Parathyroid adenoma (tissue), 2 donors: ENCODE data around the gene CIC.

ENCODE experiments used
- H2AFZ ChIP-seq: fragments of 300-600 bp; sonication (generic); one replicate; pipeline ENCODE4 v1.7.0; 2017; ENCODE audit warnings: antibody characterized with exemption, mild to moderate bottlenecking
- H3K27ac ChIP-seq: fragments of 300-600 bp; sonication (generic); one replicate; pipeline ENCODE4 v1.7.0; 2017
- H3K27me3 ChIP-seq: fragments of 300-600 bp; sonication (generic); one replicate; pipeline ENCODE4 v1.7.0; 2017; ENCODE audit warnings: low read length; ENCODE audit not compliant: control insufficient read depth, insufficient read depth
- H3K36me3 ChIP-seq: fragments of 300-600 bp; sonication (generic); one replicate; pipeline ENCODE4 v1.7.0; 2017; ENCODE audit warnings: low read length; ENCODE audit not compliant: control insufficient read depth, insufficient read depth
- H3K4me1 ChIP-seq: fragments of 300-600 bp; sonication (generic); one replicate; pipeline ENCODE4 v1.7.0; 2017; ENCODE audit warnings: control low read depth
- H3K4me2 ChIP-seq: fragments of 300-600 bp; sonication (generic); one replicate; pipeline ENCODE4 v1.7.0; 2017; ENCODE audit warnings: low read length
- H3K4me3 ChIP-seq: fragments of 300-600 bp; sonication (generic); one replicate; pipeline ENCODE4 v1.7.0; 2017; ENCODE audit warnings: low read depth, low read length
- H3K79me2 ChIP-seq: fragments of 300-600 bp; sonication (generic); one replicate; pipeline ENCODE4 v1.7.0; 2017; ENCODE audit warnings: control low read depth
- H3K9ac ChIP-seq: fragments of 300-600 bp; sonication (generic); one replicate; pipeline ENCODE4 v1.7.0; 2017; ENCODE audit warnings: mild to moderate bottlenecking
- H3K9me3 ChIP-seq: fragments of 300-600 bp; sonication (generic); one replicate; pipeline ENCODE4 v1.7.0; 2017; ENCODE audit warnings: low read length; ENCODE audit not compliant: control insufficient read depth
- CTCF ChIP-seq: fragments of 300-600 bp; sonication (generic); IDR thresholded peaks from one replicate; pipeline ENCODE4 v1.7.0; 2017; ENCODE audit warnings: antibody characterized with exemption, mild to moderate bottlenecking
- donor health status: primary hyperparathyroidism.

Gene CIC

GRCh38 chr19:42283188-42284065 lies 14.4 kb downstream of the CIC start:
- no peaks in the 10 kb centered on the region for H3K9me3 ChIP-seq
- no peaks in the 10 kb centered on the region for H3K27me3 ChIP-seq
- H3K9ac ChIP-seq, result no peak overlapping the region
- peak overlapping the region; percentile 91 for H3K4me2 ChIP-seq
- peaks cover 48% of the 10 kb centered on the region for H3K4me1 ChIP-seq
- TF ChIP-seq CTCF, result no peak
- no peaks in the 10 kb centered on the region for H3K36me3 ChIP-seq
- peak overlapping the region; percentile 80 for H3K27ac ChIP-seq
- H2AFZ ChIP-seq, result peak overlapping the region; percentile 76
- H3K79me2 ChIP-seq, result peaks cover 5% of the 10 kb centered on the region
- peak overlapping the region; percentile 61 for H3K4me3 ChIP-seq

GRCh38 chr19:42284066-42284501 lies 15.0 kb downstream of the CIC start:
- H3K79me2 ChIP-seq, result peaks cover 1% of the 10 kb centered on the region
- H3K36me3 ChIP-seq, result no peaks in the 10 kb centered on the region
- no peak overlapping the region for H3K9ac ChIP-seq
- no peak overlapping the region for H3K4me3 ChIP-seq
- no peak overlapping the region for H3K4me2 ChIP-seq
- no peak overlapping the region for H3K27ac ChIP-seq
- TF ChIP-seq CTCF, result no peak
- H2AFZ ChIP-seq, result no peak overlapping the region
- peaks cover 41% of the 10 kb centered on the region for H3K4me1 ChIP-seq
- no peaks in the 10 kb centered on the region for H3K27me3 ChIP-seq
- H3K9me3 ChIP-seq, result no peaks in the 10 kb centered on the region

GRCh38 chr19:42284591-42285341 lies 15.7 kb downstream of the CIC start:
- Histone ChIP-seq H3K27ac (peak overlapping the region; percentile 56), H3K4me1 (peaks cover 36% of the 10 kb centered on the region), H3K36me3 (no peaks in the 10 kb centered on the region), H3K27me3 (no peaks in the 10 kb centered on the region), H3K4me2 (peak overlapping the region; percentile 63), H3K9me3 (no peaks in the 10 kb centered on the region), H3K4me3 (peak overlapping the region; percentile 46), H3K79me2 (no peaks in the 10 kb centered on the region), H3K9ac (no peak overlapping the region), H2AFZ (peak overlapping the region; percentile 66)
- no peak for TF ChIP-seq CTCF

- no peaks in the 10 kb centered on the region for H3K79me2 ChIP-seq
- H3K9ac ChIP-seq, result no peak overlapping the region
- H3K4me3 ChIP-seq, result no peak overlapping the region
- peak overlapping the region; percentile 63 for H3K4me2 ChIP-seq
- peak overlapping the region; percentile 56 for H3K27ac ChIP-seq
- no peak overlapping the region for H2AFZ ChIP-seq
- no peaks in the 10 kb centered on the region for H3K36me3 ChIP-seq
- TF ChIP-seq CTCF, result no peak
- H3K9me3 ChIP-seq, result no peaks in the 10 kb centered on the region
- no peaks in the 10 kb centered on the region for H3K27me3 ChIP-seq
- H3K4me1 ChIP-seq, result peaks cover 36% of the 10 kb centered on the region
Observed at GRCh38 chr19:42285541-42285941, 16.5 kb downstream of the CIC start.
